ENCODE data around the gene PLCL2. TPM values are rescaled to one million over a fixed set of nuclear protein-coding genes. Genes with fewer than 3 reads are reported as not detected.
A peak's percentile ranks its signal among the peaks of the same experiment; 100 is the strongest.

Gene PLCL2
- total and polyA plus RNA-seq, 9 donors, result 12.6 to 54.2 (median 24.7) TPM

- no peaks in the 10 kb centered on the region for H3K4me1 ChIP-seq (ENCODE audit: insufficient read depth)
- intact Hi-C loops (cut with DNase I), result no loop called here
Measured at GRCh38 chr3:17136136-17136721, 251.5 kb downstream of the PLCL2 start.

GRCh38 chr3:17137321-17137826, 252.6 kb downstream of the PLCL2 start:
- Histone ChIP-seq H3K9me3 (no peaks in the 10 kb centered on the region), H3K27ac (no peak overlapping the region), H3K4me3 (no peak overlapping the region), H3K4me1 (ENCODE audit: insufficient read depth) (no peaks in the 10 kb centered on the region), H3K27me3 (no peaks in the 10 kb centered on the region), H3K36me3 (no peaks in the 10 kb centered on the region)
- TF ChIP-seq EP300 (IDR thresholded peaks at IDR 0.05) (no peak), POLR2A (IDR thresholded peaks at IDR 0.05) (no peak), CTCF (IDR thresholded peaks at IDR 0.05) (no peak)
- DNase-seq, result no peak
- intact Hi-C loops (cut with DNase I), result no loop called here
- 94 to 97% (median 96%) methylated on average over 5 of the region's 5 CpGs for WGBS, 3 donors

More at GRCh38 chr3:17136136-17136721, 251.5 kb downstream of the PLCL2 start:
- H3K9me3 ChIP-seq, result no peaks in the 10 kb centered on the region
- no peak overlapping the region for H3K27ac ChIP-seq
- peak; percentile 48 to 66 (median 61) for DNase-seq
- WGBS, 3 donors, result 29 to 36% (median 30%) methylated on average over 11 of the region's 11 CpGs
- no peak overlapping the region for H3K4me3 ChIP-seq
- H3K36me3 ChIP-seq, result no peaks in the 10 kb centered on the region
- no peaks in the 10 kb centered on the region for H3K27me3 ChIP-seq
- TF ChIP-seq CTCF (IDR thresholded peaks at IDR 0.05) (no peak), EP300 (IDR thresholded peaks at IDR 0.05) (no peak), POLR2A (IDR thresholded peaks at IDR 0.05) (no peak)

- no peak overlapping the region for H3K4me3 ChIP-seq
- no peaks in the 10 kb centered on the region for H3K36me3 ChIP-seq
- no peaks in the 10 kb centered on the region for H3K4me1 ChIP-seq (ENCODE audit: insufficient read depth)
- no peak for TF ChIP-seq EP300 (IDR thresholded peaks at IDR 0.05)
- TF ChIP-seq POLR2A (IDR thresholded peaks at IDR 0.05), result no peak
- TF ChIP-seq CTCF (IDR thresholded peaks at IDR 0.05), result no peak
- H3K27me3 ChIP-seq, result no peaks in the 10 kb centered on the region
- intact Hi-C loops (cut with DNase I), result no loop called here
- WGBS, 3 donors, result 93 to 94% (median 93%) methylated on average over 7 of the region's 7 CpGs
- H3K9me3 ChIP-seq, result no peaks in the 10 kb centered on the region
- no peak overlapping the region for H3K27ac ChIP-seq
- DNase-seq, result no peak
Measured at GRCh38 chr3:17138246-17139039, 253.7 kb downstream of the PLCL2 start.

Measured in ovary (tissue), 9 donors.